NCI-H187 treated with DMSO at 0.1 percent for 48 hours (cell line): ENCODE measurements around the gene ABCA9.

ENCODE experiments used
- DNase-seq: peaks from one replicate; lab custom pipeline; 2025; lab: John Stamatoyannopoulos, UW

ABCA9 gene

DNA sequence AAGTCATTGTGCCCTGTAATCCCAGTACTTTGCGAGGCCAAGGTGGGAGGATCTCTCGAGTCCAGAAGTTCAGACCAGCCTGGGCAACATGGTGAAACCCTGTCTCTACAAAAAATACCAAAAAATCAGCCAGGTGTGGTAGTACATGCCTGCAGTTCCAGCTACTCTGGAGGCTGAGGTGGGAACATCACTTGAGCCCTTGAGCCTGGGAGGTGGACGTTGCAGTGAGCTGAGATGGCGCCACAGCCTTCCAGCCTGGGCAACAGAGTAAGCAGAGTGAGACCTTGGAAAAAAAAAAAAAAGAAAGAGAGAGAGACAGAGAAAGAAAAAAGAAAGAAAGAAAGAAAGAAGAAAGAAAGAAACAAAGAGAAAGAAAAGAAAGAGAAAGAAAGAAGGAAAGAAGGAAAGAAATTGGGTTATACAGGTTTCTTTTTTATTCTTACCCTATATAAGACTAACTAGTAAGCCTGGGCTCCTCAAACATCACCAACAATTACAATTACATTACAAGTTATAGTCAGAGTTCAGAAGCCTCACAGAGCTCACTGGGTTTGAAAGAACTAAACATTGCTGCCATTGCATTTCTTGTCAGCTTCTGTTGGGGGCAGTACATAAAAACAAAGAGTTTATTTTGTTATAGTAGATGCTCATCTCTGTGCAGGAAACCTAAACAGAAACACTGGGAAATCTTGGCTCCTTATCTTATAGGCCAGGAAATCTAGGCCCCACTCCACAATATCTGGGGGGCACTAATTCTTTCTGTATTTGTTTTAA is 6.7 kb upstream of the ABCA9 start:
- DNase-seq = no peak

DNA sequence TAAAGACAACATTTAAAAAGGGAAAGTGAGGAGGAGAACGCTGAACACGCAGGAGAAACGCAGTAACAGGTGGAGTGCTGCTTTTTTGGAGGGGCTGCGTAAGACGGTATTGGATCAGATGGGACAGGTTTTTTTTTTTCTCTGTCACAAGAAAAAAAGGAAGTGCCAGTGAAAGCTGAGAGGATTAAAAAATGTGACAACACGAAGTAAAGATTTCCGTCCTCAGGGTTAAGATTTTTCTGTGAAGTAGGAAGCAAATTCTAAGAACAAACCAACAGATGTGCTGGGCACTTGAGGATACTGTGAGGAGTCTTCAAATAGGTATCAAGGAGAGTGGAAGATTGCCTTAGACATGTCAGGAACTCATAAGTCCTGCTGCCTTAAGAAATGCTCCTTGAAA is 5.8 kb upstream of the ABCA9 start:
- DNase-seq = no peak

DNA sequence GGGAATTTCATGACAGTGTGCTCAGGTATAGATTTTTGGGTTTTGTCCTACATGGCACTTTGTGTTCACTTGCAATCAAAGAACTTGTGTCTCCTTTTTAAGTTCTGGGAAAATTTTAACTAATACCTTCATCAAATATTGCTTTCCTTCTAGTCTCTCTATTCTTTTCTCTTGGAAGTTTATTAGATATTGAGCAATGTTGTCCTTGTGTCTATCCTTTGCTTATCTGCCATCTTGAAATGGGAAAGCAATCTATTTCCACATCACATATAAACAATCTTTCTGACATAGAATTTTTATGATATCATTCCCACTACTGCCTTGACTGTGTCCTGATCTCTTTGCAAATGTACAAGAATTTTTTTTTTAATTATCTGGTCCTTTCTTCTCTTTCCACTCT is 4.4 kb upstream of the ABCA9 start:
- DNase-seq = no peak

DNA sequence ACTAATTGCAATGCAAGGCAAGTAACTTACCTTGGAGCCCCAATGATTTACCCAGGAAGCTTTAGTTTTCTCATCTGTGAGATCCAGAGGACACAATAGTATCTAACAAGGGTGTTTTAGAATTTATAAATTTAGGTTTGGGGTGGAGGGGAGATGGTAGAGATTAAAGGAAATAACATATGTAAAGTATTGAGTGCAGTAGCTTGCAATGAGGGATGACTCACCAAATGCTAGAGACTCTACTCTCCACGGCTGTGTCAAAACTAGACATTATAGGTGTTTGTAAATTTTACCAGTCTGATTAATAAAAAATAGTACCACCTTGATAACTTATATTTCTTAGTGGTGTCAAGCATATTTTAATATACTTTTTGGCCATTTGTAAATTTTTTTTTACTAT is 3.7 kb upstream of the ABCA9 start:
- no peak for DNase-seq

DNA sequence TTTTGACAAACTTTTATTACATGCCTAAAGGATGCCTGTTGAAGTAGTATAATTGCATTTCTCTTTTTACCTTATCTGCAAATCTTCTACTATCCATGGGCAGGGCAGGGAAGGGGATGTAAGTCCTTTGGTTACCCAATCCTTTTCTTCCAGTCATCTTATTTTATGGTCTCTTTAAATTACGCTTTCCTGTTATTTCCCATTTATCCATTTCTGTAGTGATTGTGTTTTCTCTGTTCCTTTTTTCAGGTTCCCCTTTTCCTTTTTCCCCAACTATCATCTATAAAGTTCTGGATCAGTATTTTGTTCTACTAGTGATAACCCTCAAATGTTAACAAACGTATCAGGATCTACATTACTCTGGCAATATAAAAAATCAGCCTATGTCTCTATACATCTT is 3.3 kb upstream of the ABCA9 start:
- no peak for DNase-seq

DNA sequence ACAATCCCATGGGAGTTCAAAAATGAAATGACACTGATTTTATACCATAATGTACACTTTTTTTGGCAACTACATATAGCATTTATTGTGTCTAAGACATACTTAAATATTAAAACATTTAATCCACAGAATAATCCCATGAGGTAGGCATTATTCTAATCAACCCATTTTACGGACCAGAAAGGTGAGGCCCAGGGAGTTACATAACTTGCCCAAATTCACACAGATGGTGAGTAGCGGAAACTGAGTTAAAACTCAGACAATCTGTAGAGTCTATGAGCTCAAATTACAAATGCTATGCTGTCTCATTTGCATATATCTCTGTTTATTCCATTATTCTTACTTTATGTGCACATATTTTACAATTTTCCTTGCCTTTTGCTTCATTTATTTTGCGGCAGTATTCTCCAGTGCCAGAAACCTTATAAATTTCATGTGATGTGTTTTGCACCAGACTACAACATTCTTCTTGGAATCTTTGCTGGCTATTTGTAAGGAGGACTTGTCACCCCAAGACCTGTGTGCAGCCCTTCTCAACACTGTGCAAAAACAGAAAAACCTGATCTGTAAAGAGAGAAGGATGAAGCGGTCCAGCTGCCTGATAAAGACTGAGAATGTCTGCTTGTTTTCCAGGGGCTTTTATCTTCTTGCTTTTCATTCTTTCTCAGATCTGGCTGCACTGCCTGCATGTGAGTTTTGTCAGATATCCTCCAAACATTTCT is 2.3 kb upstream of the ABCA9 start:
- no peak for DNase-seq

DNA sequence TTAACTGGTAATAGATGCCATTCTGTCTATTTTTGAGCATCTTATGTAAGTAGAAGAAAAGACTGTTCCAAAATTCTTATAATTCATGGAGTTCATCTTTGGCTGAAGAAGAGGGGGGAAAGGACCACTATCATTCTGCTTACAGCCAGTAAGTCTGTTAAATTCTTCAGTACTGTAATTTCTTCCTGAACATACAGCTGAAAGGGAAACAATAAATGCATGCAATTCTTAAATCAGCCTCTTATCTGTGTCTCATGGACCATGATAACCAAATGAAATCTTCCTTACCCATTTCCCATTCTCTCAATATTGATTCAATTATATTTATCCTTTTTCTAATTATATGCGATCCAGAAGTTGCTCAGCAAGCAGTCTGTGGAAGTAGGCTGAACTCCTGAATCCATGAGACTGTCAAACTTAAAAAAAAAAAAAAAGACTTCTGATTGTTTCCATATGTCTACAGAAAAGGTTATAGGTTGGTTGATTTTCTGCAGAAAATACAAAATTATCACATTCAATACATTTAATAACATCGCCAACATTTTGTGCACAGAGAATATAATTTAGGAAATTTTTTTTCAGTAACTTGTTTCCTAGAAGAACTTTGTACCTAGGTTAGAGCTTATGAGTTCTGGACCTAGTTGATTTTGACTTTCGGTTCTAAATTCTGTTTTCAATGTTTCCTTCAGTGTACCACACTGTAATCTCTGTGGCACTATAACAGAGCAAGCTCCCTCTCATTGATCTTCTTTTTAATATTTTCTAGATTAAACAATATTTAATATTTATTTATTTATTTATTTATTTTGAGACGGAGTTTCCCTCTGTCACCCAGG is 1.2 kb upstream of the ABCA9 start:
- DNase-seq = no peak

DNA sequence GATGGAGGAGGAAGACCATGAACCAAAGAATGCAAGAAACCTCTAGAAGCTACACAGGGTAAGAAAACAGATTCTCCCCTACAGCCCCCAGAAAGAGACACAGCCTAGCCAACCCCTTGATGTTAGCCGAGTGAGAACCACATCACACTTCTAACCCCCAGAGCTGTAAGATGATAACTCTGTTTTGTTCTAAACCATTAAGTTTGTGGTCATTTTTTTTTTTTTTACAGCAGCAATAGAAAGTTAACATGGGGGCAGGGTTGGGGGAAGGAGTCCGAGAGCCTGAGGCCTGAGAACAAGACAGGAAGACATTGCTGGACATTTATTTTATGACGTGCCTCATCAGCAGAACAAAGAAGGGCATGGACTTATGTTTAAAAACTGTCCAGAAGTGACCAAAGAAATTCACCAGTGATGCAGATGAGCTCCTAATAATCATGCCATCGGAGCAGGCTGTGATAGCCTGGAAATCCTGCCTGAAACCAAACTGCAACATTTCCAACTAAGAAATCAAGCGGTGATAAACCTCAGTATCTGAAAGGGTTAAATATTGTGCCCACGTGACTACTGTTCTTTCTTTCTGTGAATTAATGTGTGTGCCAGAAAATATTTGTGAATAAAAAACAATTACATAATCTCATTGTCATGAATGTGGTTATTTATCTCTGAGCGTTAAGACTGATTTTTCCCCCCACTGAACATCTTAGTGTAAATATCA is 1.1 kb downstream of the ABCA9 start:
- DNase-seq = no peak

DNA sequence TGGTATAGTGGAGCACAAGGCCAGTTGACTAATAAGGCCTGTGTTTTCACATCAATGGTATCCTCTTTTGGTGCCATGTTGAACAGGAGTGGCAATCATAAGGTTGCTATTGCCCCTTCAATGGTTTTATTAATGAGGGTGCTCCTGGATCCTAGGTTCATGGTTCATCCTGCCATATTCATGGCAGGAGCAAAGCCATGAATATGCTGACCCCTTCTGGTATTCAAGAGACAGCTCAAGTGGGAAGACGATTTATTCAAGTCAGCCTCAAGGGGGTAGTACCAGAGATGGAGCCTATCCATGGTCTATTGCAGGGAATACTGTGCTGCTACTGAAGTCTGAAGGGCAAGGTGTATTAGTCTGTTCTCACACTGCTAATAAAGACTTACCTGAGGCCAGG is 2.6 kb downstream of the ABCA9 start:
- no peak for DNase-seq

DNA sequence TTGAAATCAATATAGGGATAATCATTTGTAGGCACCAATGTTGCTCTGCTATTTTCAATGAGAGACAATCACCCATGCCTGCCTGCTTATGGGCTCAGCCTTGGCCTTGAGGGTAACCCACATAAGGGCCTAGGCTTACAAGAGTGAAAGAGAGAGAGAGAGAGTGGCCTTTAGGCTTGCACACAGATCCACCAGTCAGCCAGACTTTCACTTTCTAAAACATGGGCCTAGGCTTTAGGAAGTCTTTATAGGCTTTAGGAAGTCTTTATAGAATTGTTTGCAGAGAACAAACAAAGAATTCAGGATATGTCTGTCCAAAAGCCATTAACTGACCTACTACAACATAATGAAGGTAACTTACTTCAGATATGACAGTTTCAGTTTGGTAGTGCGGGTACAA is 3.4 kb downstream of the ABCA9 start:
- DNase-seq = no peak

DNA sequence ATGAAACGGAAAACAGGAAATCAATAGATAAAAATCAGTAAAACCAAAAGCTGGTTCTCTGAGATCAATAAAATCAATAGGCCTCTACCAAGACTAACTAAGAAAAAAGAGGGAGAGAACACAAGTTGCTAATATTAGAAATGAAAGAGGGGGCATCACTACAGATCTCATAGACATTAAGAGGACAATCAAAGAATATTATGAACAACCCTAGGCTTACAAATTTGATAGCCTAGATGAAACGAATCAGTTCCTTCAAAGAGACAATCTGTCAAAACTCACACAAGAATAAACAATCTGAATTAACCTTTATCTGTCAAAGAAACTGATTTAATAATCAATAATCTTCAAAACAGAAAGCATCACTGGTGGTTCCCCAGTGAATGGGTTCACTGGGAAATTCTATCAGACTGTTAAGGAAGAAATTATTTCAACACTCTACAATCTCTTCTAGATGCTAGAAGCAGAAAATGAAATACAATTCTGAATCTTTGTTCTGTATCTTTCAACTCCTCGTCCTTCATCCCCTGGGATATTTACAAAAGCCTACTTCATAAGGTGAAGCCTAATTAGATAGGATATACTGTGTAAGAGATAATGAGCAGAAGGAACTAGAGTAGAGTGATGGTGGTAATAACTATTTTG is 4.4 kb downstream of the ABCA9 start:
- no peak for DNase-seq

DNA sequence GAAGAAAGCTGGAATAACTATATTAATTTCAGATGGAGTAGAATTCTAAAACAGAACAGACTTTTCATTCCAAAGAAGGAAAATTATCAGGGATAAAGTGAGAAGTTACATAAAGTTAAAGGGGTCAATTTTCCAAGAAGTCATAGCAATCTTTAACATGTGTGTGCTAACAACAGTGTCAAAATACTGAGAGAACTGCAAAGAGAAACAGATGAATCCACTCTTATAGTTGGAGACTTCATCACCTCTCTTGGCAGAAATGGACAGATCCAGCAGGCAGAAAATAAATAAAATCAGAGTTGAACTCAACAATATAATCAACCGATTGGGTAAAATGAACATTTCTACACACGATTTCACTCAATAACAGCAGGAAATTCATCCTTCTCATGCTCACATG is 5.4 kb downstream of the ABCA9 start:
- DNase-seq = no peak

DNA sequence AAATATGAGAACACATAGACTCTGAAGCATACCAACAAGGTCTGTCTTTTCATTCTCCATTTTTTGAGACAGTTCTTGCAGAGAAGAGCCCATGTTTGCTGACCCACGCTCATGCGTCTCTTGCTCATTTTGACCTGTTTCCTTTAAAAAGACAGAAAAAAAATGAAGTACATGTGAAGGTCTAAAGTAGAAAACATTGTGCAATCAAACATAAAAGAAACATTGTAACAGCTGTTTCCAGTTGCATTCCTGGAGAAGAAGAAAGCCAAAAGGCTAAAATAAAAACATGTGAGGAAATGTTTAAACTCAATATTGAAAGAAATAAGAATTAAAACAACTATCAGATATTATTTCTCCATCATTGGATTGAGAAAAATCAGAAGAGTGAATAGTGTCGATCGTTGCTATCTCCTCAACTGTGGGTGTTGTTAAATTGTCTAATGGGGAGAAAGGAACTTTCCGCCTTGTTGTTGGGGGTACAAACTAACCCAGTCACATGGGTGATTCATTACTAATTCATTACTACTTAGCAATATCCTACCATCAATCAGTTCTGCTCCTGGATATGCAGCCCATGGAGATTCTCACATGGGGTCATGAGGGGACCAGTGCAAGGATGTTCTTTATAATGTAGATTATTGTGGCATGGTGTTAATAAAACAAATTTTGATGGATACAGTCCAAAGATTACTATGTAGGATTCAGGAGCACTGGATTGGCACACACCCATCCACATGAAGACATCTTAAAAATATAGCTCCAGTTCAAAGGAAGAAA is 9.5 kb downstream of the ABCA9 start:
- DNase-seq = no peak

DNA sequence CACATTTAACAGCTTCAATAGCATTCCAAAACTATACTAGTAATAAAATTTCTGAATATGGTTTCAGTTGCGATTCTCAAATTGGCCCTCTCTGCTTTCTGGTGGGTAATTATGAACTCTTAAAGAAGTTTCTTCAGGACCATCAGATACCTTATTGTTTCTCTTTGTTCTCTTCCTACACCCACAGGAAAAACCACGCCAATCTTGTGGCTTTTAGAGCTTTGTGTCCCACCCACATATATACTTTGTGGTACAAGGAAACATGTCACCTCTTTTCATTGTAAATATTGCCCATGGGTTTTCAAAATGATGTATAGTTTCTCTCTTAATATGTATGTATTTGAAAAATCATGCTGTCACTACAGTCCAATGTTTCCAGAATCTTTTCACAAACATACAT is 12.1 kb downstream of the ABCA9 start:
- DNase-seq = no peak

DNA sequence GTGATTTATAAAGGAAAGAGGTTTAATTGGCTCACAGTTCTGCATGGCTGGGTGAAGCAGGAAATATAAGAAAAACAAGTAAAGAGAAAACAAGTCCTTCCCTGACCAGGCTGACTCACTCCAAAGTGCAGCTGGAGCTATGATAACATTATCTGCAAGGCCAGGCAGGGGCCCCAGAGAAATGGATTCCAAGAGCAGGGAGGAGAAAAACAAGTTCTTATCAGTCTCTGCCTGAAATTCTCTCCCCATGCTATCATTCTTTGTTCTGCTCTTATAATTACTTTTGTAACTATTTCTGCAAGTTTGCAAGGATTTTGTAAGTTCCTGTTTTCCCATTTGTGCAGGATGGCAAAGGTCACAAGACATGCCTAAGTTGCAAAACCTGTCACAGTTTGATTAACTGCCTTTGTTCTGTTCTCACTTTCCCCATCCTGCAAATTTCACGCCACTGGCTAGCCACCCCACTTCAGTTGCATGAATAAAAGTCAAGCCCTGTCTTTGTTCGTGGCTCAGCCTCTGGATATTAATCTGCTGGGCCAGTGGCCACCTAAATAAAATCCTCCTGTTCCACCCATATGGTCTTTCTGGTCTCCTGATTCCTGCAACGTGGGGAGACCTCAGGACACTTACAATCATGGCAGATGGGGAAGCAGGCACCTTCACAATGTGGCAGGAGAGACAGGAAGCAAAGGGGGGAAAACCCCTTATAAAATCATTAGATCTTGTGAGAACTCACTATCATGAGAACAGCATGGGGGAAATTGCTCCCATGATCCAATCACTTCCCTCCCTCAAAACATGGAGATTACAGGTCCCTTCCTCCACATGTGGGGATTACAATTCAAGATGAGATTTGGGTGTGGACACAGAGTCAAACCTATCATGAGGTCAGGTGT is 13.1 kb downstream of the ABCA9 start:
- no peak for DNase-seq

DNA sequence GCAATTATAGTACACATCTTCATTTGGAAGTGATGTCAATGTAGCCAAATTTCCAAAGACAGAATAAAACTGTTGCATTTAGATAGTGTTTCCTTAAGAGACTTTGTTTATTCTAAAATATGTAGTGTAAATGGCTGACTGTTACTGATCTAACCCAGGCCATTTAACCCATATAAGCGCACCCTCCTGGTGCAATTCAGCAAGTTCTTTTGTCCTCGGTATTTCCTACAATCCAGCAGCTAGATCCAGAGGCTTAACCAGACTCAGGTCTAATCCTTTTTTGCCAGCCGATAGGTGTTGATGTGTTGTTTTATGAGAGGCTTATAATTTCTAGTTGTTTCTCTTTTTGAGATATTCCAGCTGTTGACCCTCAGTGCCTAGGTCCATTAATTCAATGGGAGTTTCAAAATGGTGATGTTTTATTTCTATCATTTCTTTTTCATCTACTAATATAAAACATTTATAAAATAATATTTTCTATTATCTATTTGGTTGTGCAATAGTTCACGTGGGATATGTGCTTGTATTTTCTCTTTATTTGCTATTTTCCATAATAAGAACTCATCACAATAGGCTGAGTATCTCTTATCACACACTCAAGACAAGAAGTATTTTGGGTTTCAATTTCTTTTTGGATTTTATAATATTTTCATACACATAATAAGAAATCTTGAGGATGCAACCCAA is 14.5 kb downstream of the ABCA9 start:
- no peak for DNase-seq

DNA sequence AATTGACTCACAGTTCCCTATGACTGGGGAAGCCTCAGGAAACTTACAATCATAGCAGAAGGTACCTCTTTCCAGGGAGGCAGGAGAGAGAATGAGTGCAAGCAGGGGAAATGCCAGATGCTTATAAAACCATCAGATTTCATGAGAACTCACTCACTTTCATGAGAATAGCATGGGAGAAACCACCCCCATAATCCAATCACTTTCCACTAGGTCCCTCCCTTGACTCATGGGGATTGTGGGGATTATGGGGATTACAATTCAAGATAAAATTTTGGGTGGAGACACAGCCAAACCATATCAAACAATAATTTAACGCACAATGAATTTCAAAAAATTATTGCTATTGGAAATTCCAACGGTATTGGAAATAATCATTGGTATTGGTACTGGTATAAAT is 15.1 kb downstream of the ABCA9 start:
- no peak for DNase-seq

DNA sequence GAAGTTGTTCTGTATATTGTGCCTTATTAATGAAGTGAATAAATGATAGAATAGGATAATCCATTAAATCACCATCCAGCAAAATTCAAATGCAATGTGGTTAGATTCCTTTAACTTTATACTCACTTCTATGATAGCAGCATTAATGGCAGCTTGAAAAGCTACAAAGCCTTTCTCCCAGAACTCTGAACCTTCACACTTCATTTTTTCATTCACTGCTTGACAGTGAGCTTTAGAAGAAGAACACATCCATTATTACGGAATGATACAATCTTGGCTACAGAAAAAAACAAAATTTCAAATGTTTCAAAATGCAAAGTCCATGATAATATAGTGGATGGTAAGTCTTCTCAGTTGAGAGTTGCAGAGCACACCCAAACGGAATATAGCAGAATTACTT is 16.4 kb downstream of the ABCA9 start:
- no peak for DNase-seq

DNA sequence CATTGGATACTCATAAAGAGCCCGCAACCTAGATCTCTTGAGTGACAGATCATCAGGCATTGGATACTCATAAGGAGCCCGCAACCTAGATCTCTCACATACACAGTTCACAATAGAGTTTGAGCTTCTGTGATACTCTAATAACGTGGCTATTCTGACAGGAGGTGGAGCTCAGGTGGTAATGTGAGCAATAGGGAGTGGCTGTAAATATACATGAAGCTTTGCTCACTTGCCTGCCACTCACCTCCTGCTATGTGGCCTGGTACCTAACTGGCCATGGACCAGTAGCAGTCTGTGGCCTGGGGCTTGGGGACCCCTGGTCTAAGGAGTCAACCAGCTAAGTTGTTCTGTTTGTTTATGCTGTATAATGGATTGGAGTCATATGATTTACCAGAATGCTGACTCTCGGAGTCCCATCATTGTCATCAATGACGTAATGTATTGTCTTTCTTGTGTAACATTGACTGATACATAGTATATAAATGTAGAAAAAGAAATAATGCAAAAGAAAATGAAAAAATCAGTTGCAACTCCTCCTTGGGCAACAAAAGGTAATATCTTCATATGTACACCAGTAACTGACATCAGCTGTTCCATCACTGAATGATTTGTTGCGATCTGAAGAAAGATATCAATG is 17.5 kb downstream of the ABCA9 start:
- DNase-seq = no peak
